Brain microvascular endothelial cell (primary cell): Measurements from ENCODE around the gene PRKG1.

Experiments
- DNase-seq: peaks from one replicate; pipeline ENCODE4 v3.0.0-alpha.2; 2020
- H3K27ac ChIP-seq: fragments of 250-450 bp; sonication (Bioruptor Pico); 2 replicates; pipeline ENCODE4 v1.5.1; 2020; ENCODE audit warnings: mild to moderate bottlenecking, moderate library complexity
- H3K27me3 ChIP-seq: fragments of 250-450 bp; sonication (Bioruptor Pico); replicated peaks from 2 replicates; pipeline ENCODE4 v1.5.1; 2020; ENCODE audit warnings: mild to moderate bottlenecking
- H3K36me3 ChIP-seq: fragments of 250-450 bp; sonication (Bioruptor Pico); replicated peaks from 2 replicates; pipeline ENCODE4 v1.5.1; 2020; ENCODE audit warnings: mild to moderate bottlenecking
- H3K4me3 ChIP-seq: 2 replicates; pipeline ENCODE4 v1.5.1; 2011; ENCODE audit warnings: low read depth, mild to moderate bottlenecking, control low read depth, low read length, moderate library complexity
- CTCF ChIP-seq: IDR thresholded peaks from 2 replicates; pipeline ENCODE4 v1.5.1; 2011; ENCODE audit warnings: low read depth, mild to moderate bottlenecking, moderate library complexity, low read length, control low read depth, inconsistent platforms; ENCODE audit errors: missing control alignments
- in situ Hi-C: cut with HindIII; loops from 2 replicates; pipeline ENCODE4 v1.10.0; 2017; ENCODE audit warnings: low sequenced_read_pairs, low pct_ligation_motif_present

PRKG1 gene

GRCh38 chr10:51108406-51108805 lies 34.1 kb downstream of the PRKG1 start:
- Histone ChIP-seq H3K27me3 (no peaks in the 10 kb centered on the region), H3K27ac (peak overlapping the region; percentile 11), H3K4me3 (no peak overlapping the region), H3K36me3 (no peaks in the 10 kb centered on the region)
- in situ Hi-C loops: no loop called here
- DNase-seq: no peak
- TF ChIP-seq CTCF: no peak

- no peaks in the 10 kb centered on the region for H3K27me3 ChIP-seq
- DNase-seq: no peak
- TF ChIP-seq CTCF: no peak
- no peak overlapping the region for H3K4me3 ChIP-seq
- in situ Hi-C loops: no loop called here
- H3K27ac ChIP-seq: peak overlapping the region; percentile 85
- H3K36me3 ChIP-seq: no peaks in the 10 kb centered on the region
Observed at GRCh38 chr10:51109801-51110533, 35.7 kb downstream of the PRKG1 start.

- in situ Hi-C loops: no loop called here
- Histone ChIP-seq H3K36me3 (no peaks in the 10 kb centered on the region), H3K27me3 (no peaks in the 10 kb centered on the region), H3K4me3 (no peak overlapping the region), H3K27ac (no peak overlapping the region)
- no peak for DNase-seq
- no peak for TF ChIP-seq CTCF
Observed at GRCh38 chr10:51112013-51112412, 37.7 kb downstream of the PRKG1 start.

GRCh38 chr10:51113007-51113406 lies 38.7 kb downstream of the PRKG1 start:
- no peaks in the 10 kb centered on the region for H3K27me3 ChIP-seq
- no peaks in the 10 kb centered on the region for H3K36me3 ChIP-seq
- H3K4me3 ChIP-seq: no peak overlapping the region
- in situ Hi-C loops: no loop called here
- DNase-seq: no peak
- no peak for TF ChIP-seq CTCF
- H3K27ac ChIP-seq: no peak overlapping the region

GRCh38 chr10:51117053-51117660 lies 42.9 kb downstream of the PRKG1 start:
- in situ Hi-C loops: no loop called here
- no peak for TF ChIP-seq CTCF

More at GRCh38 chr10:51117053-51117660, 42.9 kb downstream of the PRKG1 start:
- Histone ChIP-seq H3K36me3 (no peaks in the 10 kb centered on the region), H3K4me3 (no peak overlapping the region), H3K27ac (no peak overlapping the region), H3K27me3 (no peaks in the 10 kb centered on the region)
- no peak for DNase-seq
